Activated naive CD8-positive, alpha-beta T cell treated with anti-CD3 and anti-CD28 coated beads, Interleukin-2, amount 50 U/mL, for 24 hours (primary cell): ENCODE results near the gene OR10A2.
"Not testable (repeated sequence)": the region's sequence is repeated elsewhere in the genome, so short reads cannot be mapped to it uniquely, and the experiment has no call there.

Experiments used
- ATAC-seq: fragments of 150-1000 bp; cut with Tn5 transposase; one replicate; pipeline ENCODE4 v1.10.0; 2021
- DNase-seq: peaks from one replicate; pipeline ENCODE4 v3.0.0; 2021
- H3K27ac Mint-ChIP-seq: one replicate; pipeline ENCODE4 v1.8.0; 2021; ENCODE audit warnings: mild to moderate bottlenecking, mixed read lengths
- H3K27me3 Mint-ChIP-seq: one replicate; pipeline ENCODE4 v1.8.0; 2021; ENCODE audit warnings: mixed read lengths
- H3K36me3 Mint-ChIP-seq: one replicate; pipeline ENCODE4 v1.8.0; 2021; ENCODE audit warnings: low read depth, mixed read lengths
- H3K4me1 Mint-ChIP-seq: one replicate; pipeline ENCODE4 v1.8.0; 2021; ENCODE audit warnings: mixed read lengths
- H3K4me3 Mint-ChIP-seq: one replicate; pipeline ENCODE4 v1.8.0; 2021; ENCODE audit warnings: mild to moderate bottlenecking, moderate library complexity, mixed read lengths
- H3K9me3 Mint-ChIP-seq: one replicate; pipeline ENCODE4 v1.8.0; 2021; ENCODE audit warnings: mixed read lengths

OR10A2 gene

DNA sequence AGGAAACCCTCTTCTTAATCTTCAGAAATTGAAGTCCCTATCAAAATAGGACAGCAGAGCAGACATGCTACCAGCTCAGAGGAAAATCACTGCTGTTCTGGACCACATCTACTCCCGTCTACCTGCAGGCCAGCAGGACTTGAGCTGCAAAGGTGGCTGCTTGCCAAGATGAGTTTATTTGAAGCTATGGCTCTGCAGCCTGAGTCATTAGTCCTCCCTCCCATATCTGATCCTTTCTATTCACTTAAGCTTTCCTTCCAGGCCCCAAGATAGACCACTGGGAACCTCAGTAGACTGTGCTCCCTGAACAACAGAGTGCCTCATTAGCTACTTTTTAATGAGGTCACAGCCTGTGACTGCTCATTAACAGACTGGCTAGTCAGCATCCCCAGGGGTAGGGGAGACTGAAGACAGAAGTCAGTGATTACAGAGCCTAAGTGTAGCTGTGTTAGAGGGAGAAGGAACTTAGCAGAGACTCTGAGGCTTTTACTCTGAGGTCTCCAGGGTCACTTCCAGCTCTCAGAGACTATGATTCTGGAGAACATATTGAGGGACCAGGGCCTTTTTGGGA, 6.8 kb upstream of the OR10A2 start:
- H3K4me1 Mint-ChIP-seq: peaks cover 3% of the 10 kb centered on the region
- DNase-seq: no peak
- ATAC-seq: no peak
- H3K36me3 Mint-ChIP-seq: no peaks in the 10 kb centered on the region
- no peak overlapping the region for H3K4me3 Mint-ChIP-seq
- H3K27ac Mint-ChIP-seq: no peak overlapping the region
- H3K9me3 Mint-ChIP-seq: peaks cover 25% of the 10 kb centered on the region
- peaks cover 6% of the 10 kb centered on the region for H3K27me3 Mint-ChIP-seq

DNA sequence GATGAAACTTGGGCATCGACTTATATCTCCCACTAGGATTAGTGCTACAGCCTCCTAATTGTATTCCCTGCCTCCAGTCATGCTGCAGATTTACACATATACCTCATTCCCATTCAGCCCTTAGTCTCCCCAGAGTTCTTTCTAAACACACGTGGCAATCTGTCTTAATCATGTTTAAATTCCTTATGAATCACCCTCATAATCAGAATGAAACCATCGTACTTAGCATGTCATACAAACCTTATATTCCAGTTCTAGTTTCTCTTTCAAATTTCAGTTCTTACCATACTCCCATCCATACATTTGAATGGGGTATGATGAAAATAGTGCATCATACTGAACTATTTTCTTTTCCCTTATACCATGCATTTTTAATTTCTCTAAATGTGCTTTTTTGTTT, 6.0 kb upstream of the OR10A2 start:
- Mint-ChIP-seq H3K27ac (no peak overlapping the region), H3K4me1 (peaks cover 3% of the 10 kb centered on the region), H3K9me3 (peaks cover 20% of the 10 kb centered on the region), H3K36me3 (no peaks in the 10 kb centered on the region), H3K4me3 (no peak overlapping the region), H3K27me3 (peaks cover 12% of the 10 kb centered on the region)
- DNase-seq (no peak), ATAC-seq (peak; percentile 63)

DNA sequence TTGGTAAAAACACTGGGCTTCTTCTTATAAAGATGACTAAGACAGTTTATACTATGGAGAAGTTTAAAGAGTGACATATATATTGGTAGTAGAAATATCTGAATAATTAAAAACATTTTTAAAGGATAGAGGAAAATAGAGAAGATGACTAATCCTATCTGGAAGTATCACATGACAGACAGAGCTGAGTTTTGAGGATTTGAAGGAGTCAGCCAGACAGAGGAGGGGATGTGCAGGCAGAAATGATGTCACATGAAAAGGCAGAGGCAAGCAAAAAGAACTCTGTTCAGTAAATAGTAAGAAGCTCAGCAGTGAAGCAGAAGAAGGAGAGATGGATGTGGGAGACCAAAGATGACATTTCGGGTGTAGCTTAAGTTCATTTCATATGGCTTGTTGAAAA, 1.6 kb downstream of the OR10A2 start:
- H3K27me3 Mint-ChIP-seq: peaks cover 12% of the 10 kb centered on the region
- DNase-seq: no peak
- H3K9me3 Mint-ChIP-seq: peaks cover 3% of the 10 kb centered on the region
- ATAC-seq: no peak
- H3K4me3 Mint-ChIP-seq: no peak overlapping the region
- no peaks in the 10 kb centered on the region for H3K36me3 Mint-ChIP-seq
- H3K4me1 Mint-ChIP-seq: no peaks in the 10 kb centered on the region
- no peak overlapping the region for H3K27ac Mint-ChIP-seq

DNA sequence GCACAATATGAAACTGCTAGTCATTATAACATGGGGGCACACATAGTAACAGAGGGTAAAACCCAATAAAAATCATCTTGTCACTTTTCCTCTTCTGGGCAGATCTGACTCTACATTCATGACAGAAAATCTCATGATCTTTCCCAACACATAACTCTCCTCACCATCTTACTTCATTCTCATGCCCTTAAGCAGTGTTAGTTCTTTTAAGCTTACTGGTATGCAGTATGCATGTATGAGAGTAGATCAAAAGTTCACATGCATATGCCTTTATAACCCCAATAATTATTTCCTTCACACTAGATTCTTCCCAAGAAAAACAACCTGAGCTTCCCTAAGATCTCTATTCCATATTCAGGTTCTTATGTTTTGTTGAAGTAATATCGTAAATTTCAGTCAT, 8.4 kb downstream of the OR10A2 start:
- Mint-ChIP-seq H3K4me1 (no peaks in the 10 kb centered on the region), H3K27me3 (peaks cover 6% of the 10 kb centered on the region)

DNA sequence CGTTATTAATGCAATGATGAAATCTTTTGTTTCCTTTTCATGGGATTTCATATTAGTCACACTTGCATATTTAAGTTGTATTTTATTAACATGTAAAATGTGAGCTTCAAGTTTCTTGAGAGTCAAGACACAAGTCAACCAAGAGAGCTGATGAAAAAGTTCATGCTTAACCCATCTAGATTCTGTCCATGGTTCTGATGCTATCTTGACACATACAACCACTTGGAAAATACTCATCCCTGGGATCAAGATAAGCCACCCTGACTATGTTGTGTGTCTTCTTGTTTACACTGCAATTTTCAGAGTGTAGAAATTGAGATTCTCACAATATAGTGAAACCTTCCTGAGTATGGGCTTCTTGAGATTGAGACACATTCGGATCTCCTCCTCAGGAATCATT, 12.9 kb downstream of the OR10A2 start:
- Mint-ChIP-seq H3K4me1 (no peaks in the 10 kb centered on the region), H3K9me3 (no peaks in the 10 kb centered on the region), H3K27me3 (peaks cover 6% of the 10 kb centered on the region), H3K36me3 (no peaks in the 10 kb centered on the region), H3K4me3 (no peak overlapping the region), H3K27ac (no peak overlapping the region)
- DNase-seq (no peak), ATAC-seq (no peak)

More for the DNA sequence above, 8.4 kb downstream of the OR10A2 start:
- Mint-ChIP-seq H3K4me3 (no peak overlapping the region), H3K36me3 (no peaks in the 10 kb centered on the region), H3K9me3 (no peaks in the 10 kb centered on the region), H3K27ac (no peak overlapping the region)
- no peak for ATAC-seq
- no peak for DNase-seq

DNA sequence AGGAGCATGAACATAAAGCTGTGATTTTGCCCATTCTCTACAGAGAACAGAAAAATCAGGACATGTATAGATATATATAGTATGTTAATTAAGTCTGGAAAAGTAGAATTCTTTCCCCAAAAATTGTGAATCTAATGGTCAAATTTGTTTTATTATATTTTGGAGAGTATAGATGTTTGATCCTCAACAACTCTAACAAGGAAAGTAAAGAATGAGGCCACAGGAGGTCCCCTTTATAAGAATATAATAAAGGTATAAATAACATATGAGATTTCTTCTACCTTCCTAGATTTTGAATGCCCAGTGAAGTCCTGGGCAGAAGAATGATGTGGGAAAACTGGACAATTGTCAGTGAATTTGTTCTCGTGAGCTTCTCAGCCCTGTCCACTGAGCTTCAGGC, 13.5 kb downstream of the OR10A2 start, which contains the start of gene OR10A4:
OR10A4 (plus strand) TSS at position 301 of the 400 bp plus-strand sequence; CDS start at position 324, 23 bp downstream.
- Mint-ChIP-seq H3K4me3 (no peak within 1 kb of the TSS), H3K36me3 (no peaks in the 10 kb centered on the region), H3K27ac (no peak within 1 kb of the TSS), H3K9me3 (no peaks in the 10 kb centered on the region), H3K4me1 (no peaks in the 10 kb centered on the region), H3K27me3 (peaks cover 7% of the 10 kb centered on the region)
- DNase-seq (no peak), ATAC-seq (no peak)

DNA sequence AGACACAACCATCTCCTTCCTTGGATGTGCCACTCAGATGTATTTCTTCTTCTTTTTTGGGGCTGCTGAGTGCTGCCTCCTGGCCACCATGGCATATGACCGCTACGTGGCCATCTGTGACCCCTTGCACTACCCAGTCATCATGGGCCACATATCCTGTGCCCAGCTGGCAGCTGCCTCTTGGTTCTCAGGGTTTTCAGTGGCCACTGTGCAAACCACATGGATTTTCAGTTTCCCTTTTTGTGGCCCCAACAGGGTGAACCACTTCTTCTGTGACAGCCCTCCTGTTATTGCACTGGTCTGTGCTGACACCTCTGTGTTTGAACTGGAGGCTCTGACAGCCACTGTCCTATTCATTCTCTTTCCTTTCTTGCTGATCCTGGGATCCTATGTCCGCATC, 14.1 kb downstream of the OR10A2 start:
- DNase-seq (no peak), ATAC-seq (no peak)
- Mint-ChIP-seq H3K27me3 (peaks cover 9% of the 10 kb centered on the region), H3K4me1 (no peaks in the 10 kb centered on the region), H3K4me3 (no peak overlapping the region), H3K9me3 (no peaks in the 10 kb centered on the region), H3K27ac (no peak overlapping the region), H3K36me3 (no peaks in the 10 kb centered on the region)

DNA sequence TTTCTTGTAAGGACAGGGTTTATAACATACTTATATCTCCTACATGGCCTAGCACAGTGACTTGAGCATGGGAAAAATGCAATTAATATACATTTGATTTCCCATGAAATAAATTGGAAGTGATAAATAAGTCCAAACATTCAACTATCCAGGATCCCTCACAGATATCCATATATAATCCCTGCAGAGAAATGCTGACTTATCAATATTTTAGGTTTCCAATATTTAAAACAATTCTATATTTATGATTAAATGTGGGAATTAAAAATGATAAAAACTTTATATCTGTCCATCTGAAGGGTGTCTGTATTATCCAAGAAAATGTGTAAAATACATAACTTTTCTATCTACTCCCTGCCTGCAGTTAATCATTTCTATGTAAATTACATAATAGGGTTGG, 19.9 kb downstream of the OR10A2 start:
- Mint-ChIP-seq H3K27me3 (peaks cover 18% of the 10 kb centered on the region), H3K4me1 (no peaks in the 10 kb centered on the region), H3K36me3 (no peaks in the 10 kb centered on the region), H3K4me3 (no peak overlapping the region), H3K9me3 (no peaks in the 10 kb centered on the region), H3K27ac (no peak overlapping the region)
- no peak for ATAC-seq
- DNase-seq: no peak

DNA sequence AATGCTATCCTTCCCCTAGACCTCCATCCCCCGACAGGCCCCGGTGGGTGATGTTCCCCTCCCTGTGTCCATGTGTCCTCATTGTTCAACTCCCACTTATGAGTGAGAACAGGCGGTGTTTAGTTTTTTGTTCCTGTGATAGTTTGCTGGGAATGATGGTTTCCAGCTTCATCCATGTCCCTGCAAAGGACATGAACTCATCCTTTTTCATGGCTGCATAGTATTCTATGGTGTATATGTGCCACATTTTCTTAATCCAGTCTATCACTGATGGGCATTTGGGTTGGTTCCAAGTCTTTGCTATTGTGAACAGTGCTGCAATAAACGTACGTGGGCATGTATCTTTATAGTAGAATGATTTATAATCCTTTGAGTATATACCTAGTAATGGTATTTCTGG, 24.9 kb downstream of the OR10A2 start:
- ATAC-seq, DNase-seq, H3K4me3 Mint-ChIP-seq, H3K4me1 Mint-ChIP-seq, H3K27ac Mint-ChIP-seq, H3K9me3 Mint-ChIP-seq, H3K36me3 Mint-ChIP-seq: not testable (repeated sequence)
- H3K27me3 Mint-ChIP-seq: peaks cover 11% of the 10 kb centered on the region

DNA sequence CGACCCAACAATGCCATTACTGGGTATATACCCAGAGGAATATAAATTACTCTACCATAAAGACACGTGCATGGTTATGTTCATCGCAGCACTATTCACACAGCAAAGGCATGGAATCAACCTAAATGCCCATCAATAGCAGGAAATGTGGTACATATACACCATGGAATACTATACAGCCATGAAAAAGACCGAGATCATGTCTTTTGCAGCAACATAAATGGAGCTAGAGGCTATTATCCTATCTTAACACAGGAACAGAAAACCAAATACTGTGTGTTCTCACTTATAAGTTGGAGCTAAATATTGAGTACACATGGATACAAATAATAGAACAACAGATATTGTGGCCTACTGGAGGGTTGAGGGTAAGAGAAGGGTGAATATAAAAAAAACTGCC, 26.0 kb downstream of the OR10A2 start:
- Mint-ChIP-seq H3K4me1 (no peaks in the 10 kb centered on the region), H3K36me3 (no peaks in the 10 kb centered on the region), H3K9me3 (no peaks in the 10 kb centered on the region), H3K27ac (no peak overlapping the region), H3K4me3 (no peak overlapping the region), H3K27me3 (peaks cover 7% of the 10 kb centered on the region)
- ATAC-seq: no peak
- no peak for DNase-seq

DNA sequence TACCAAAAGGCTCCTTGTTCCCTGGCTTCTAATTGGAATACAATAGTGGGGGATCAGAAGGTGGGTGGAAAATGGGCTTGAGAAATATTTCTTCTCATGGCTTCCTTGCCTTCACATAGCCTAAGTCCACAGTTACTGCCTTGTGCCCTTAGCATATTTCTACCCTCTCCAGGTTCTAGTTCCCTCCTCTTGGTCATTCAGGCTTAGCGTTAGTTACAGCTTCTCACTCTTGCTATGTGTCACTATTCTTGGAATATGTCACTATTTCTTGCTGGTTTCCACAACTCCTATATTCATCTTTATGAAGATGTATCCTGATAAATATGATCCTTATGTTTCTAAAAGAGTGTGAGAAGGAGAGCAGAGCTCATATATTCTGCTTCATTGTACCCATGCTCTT, 27.0 kb downstream of the OR10A2 start:
- no peak overlapping the region for H3K27ac Mint-ChIP-seq
- H3K27me3 Mint-ChIP-seq: peaks cover 4% of the 10 kb centered on the region
- H3K9me3 Mint-ChIP-seq: no peaks in the 10 kb centered on the region
- DNase-seq: no peak
- no peaks in the 10 kb centered on the region for H3K4me1 Mint-ChIP-seq
- H3K4me3 Mint-ChIP-seq: no peak overlapping the region
- no peaks in the 10 kb centered on the region for H3K36me3 Mint-ChIP-seq
- ATAC-seq: no peak

DNA sequence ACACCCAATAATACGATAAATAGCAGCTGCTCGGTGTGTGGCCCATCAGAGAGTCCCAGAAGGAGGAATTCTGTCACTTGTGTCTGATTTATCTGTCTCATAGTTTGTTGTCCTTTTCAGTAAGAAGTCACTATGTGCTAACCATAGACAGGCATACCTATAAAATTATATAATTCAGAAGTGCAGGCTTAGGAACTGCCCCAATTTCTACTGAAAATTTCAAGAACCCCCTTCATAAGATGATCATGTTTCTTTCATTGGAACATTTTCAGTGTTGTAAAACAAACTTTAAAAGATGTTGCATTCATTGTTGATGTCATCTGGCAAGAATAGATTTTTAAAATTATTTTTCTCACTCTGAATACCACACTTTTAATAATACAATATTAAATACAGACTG, 29.5 kb downstream of the OR10A2 start, which contains the start of gene OR2D2:
OR2D2 (minus strand) TSS at position 101 of the 400 bp plus-strand sequence; CDS start at position 101, 0 bp downstream.
- Mint-ChIP-seq H3K27me3 (peaks cover 4% of the 10 kb centered on the region), H3K4me1 (no peaks in the 10 kb centered on the region), H3K27ac (no peak within 1 kb of the TSS), H3K9me3 (no peaks in the 10 kb centered on the region), H3K36me3 (no peaks in the 10 kb centered on the region), H3K4me3 (no peak within 1 kb of the TSS)
- ATAC-seq (no peak), DNase-seq (no peak)

DNA sequence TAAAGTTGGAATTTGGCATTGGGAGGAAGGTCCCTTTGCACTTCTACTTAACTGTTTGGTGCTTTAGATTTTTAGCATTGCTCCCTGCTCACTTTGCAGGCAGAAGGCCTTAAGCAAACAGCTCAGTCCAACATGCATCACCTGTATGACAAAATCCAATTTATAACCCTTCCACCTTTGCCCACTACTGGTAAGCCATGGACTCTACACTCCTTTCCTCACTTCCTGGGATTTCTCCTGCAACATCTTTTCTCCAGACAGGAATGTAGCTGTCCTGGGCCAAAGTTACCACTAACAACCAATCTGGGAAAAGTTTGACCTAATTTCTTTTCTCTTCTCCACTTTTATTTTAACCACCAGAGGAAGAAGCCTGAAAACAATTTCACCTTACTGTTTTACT, 31.2 kb downstream of the OR10A2 start:
- DNase-seq: no peak
- no peak for ATAC-seq
- Mint-ChIP-seq H3K27ac (no peak overlapping the region), H3K36me3 (no peaks in the 10 kb centered on the region), H3K4me1 (no peaks in the 10 kb centered on the region), H3K4me3 (no peak overlapping the region), H3K9me3 (no peaks in the 10 kb centered on the region), H3K27me3 (peaks cover 8% of the 10 kb centered on the region)

DNA sequence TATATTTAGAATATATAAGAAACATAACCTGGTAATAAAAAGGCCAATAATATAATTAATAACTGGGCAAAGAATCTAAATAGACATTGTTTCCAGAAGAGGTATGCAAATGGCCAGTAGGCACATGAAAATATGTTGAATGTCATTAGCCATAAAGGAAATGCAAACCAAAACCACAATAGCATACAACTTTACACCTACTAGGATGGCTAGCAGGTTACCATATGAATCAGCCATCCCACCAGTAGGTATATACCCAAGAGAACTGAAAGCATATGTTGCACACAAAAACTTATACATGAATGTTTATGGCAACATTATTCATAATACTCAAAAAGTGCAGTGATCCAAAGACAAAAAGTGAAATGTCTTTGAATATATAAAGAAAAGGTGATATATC, 32.2 kb downstream of the OR10A2 start:
- no peaks in the 10 kb centered on the region for H3K9me3 Mint-ChIP-seq
- H3K4me3 Mint-ChIP-seq: no peak overlapping the region
- DNase-seq: no peak
- no peaks in the 10 kb centered on the region for H3K36me3 Mint-ChIP-seq
- H3K27me3 Mint-ChIP-seq: peaks cover 8% of the 10 kb centered on the region
- H3K4me1 Mint-ChIP-seq: no peaks in the 10 kb centered on the region
- ATAC-seq: no peak
- H3K27ac Mint-ChIP-seq: no peak overlapping the region

DNA sequence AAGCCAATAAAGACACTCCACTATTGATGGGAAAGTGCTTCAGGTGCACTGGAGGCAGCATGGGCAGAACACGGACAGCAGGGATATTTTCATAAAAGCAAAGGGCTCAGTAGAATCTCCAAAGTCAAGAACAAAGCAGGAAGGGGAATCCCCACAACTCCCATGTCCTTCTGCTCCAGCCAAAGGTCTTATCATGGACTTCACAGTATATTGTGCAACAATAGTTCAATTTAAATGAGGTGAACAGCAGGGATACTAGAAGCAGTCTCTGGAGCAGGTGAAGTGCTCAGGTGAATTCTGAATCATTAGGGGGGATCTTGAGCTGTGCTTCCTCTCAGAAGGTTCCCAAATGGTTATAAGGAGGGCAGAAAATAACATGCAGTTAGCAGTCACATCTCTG, 36.1 kb downstream of the OR10A2 start:
- ATAC-seq (no peak), DNase-seq (no peak)
- no peaks in the 10 kb centered on the region for H3K9me3 Mint-ChIP-seq
- no peaks in the 10 kb centered on the region for H3K4me1 Mint-ChIP-seq
- H3K4me3 Mint-ChIP-seq: no peak overlapping the region
- no peak overlapping the region for H3K27ac Mint-ChIP-seq
- H3K36me3 Mint-ChIP-seq: no peaks in the 10 kb centered on the region
- peaks cover 8% of the 10 kb centered on the region for H3K27me3 Mint-ChIP-seq
